Nephron (organoid): ENCODE measurements around the gene SLC7A4.

Source experiments
- H3K27ac Mint-ChIP-seq, 3 experiments: 2 replicates each; pipeline ENCODE4 v1.8.0; 2020; ENCODE audit warnings: mixed read lengths in 3 of 3, mild to moderate bottlenecking in 2 of 3, moderate library complexity in 1 of 3
- H3K27me3 Mint-ChIP-seq: 2 replicates; pipeline ENCODE4 v1.8.0; 2021; ENCODE audit warnings: low read depth, mild to moderate bottlenecking, moderate library complexity, mixed read lengths
- H3K36me3 Mint-ChIP-seq: 2 replicates; pipeline ENCODE4 v1.8.0; 2020; ENCODE audit warnings: low read depth, mixed read lengths
- H3K4me1 Mint-ChIP-seq: 2 replicates; pipeline ENCODE4 v1.8.0; 2020; ENCODE audit warnings: mixed read lengths
- H3K4me3 Mint-ChIP-seq, 3 experiments: 2 replicates each; pipeline ENCODE4 v1.8.0; 2020; ENCODE audit warnings: mild to moderate bottlenecking in 3 of 3, mixed read lengths in 3 of 3, moderate library complexity in 2 of 3
- H3K9me3 Mint-ChIP-seq: 2 replicates; pipeline ENCODE4 v1.8.0; 2020; ENCODE audit warnings: mixed read lengths
- TF ChIP-seq, protein P1 (sequence below), 3 experiments: fragments of 200-600 bp; sonication (generic); IDR thresholded peaks; one replicate each; pipeline ENCODE4 v1.5.0; 2021; ENCODE audit warnings: antibody characterized with exemption in 3 of 3; ENCODE audit not compliant: unreplicated experiment in 3 of 3

The SLC7A4 gene

DNA sequence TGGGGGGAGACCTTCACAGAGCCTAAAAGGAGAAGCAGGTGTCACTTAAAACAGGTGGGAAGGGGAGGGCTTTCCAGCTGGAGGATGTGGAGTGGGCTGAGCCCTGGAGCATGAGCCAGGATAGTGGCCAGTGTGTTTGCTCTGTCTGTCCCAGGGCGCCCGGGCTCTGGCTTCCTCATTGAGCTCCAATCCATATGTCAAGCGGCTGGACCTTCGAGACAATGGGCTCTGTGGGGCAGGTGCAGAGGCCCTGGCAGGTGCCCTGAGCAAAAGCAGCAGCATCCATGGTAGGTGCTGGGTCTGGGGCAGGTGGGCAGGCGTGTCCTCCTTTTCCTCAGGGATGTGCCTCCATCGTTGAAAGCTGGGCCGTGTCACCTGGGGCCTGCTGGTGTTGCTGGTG lies 15.4 kb upstream of the SLC7A4 start:
- H3K36me3 Mint-ChIP-seq: peaks cover 3% of the 10 kb centered on the region
- peaks cover 25% of the 10 kb centered on the region for H3K4me1 Mint-ChIP-seq
- TF ChIP-seq, protein P1, sequence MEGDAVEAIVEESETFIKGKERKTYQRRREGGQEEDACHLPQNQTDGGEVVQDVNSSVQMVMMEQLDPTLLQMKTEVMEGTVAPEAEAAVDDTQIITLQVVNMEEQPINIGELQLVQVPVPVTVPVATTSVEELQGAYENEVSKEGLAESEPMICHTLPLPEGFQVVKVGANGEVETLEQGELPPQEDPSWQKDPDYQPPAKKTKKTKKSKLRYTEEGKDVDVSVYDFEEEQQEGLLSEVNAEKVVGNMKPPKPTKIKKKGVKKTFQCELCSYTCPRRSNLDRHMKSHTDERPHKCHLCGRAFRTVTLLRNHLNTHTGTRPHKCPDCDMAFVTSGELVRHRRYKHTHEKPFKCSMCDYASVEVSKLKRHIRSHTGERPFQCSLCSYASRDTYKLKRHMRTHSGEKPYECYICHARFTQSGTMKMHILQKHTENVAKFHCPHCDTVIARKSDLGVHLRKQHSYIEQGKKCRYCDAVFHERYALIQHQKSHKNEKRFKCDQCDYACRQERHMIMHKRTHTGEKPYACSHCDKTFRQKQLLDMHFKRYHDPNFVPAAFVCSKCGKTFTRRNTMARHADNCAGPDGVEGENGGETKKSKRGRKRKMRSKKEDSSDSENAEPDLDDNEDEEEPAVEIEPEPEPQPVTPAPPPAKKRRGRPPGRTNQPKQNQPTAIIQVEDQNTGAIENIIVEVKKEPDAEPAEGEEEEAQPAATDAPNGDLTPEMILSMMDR (IDR thresholded peaks at IDR 0.05; ENCODE audit: unreplicated experiment in 3 of 3): no peak
- H3K4me3 Mint-ChIP-seq: no peak overlapping the region
- H3K27me3 Mint-ChIP-seq: peaks cover 11% of the 10 kb centered on the region
- H3K9me3 Mint-ChIP-seq: no peaks in the 10 kb centered on the region
- H3K27ac Mint-ChIP-seq: no peak overlapping the region

DNA sequence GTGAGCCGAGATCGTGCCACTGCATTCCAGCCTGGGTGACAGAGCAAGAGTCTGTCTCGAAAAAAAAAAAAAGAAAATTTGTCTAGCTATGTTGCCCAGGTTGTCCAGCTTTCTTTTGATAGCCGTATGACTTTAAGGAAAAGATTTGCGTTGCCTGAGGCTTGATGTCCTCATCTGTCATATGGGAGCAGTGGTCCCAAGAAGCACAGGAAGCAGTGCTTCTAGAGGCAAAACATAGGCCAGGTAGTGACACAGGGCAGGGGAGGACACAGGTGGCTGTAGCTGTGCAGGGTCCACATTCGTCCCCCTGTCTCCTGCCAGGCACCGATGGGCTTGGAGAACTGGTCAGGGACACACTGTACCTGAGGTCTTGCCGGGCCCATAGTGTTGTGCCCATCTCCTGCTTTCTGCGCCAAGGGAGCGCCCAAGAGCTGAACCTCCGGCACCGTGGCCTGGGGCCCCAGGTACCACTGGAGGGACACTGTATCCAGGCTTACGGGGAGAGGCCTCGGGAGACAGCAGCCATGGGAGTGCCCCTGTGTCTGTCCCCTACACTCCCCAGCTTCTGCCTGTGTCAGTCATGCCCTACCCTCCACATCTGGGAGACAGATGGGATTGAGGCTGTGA lies 14.8 kb upstream of the SLC7A4 start:
- Mint-ChIP-seq H3K4me1 (peaks cover 25% of the 10 kb centered on the region), H3K36me3 (peaks cover 3% of the 10 kb centered on the region), H3K4me3 (no peak overlapping the region), H3K9me3 (no peaks in the 10 kb centered on the region), H3K27me3 (peaks cover 15% of the 10 kb centered on the region), H3K27ac (no peak overlapping the region)
- TF ChIP-seq, protein P1 (IDR thresholded peaks at IDR 0.05; ENCODE audit: unreplicated experiment in 3 of 3): no peak

DNA sequence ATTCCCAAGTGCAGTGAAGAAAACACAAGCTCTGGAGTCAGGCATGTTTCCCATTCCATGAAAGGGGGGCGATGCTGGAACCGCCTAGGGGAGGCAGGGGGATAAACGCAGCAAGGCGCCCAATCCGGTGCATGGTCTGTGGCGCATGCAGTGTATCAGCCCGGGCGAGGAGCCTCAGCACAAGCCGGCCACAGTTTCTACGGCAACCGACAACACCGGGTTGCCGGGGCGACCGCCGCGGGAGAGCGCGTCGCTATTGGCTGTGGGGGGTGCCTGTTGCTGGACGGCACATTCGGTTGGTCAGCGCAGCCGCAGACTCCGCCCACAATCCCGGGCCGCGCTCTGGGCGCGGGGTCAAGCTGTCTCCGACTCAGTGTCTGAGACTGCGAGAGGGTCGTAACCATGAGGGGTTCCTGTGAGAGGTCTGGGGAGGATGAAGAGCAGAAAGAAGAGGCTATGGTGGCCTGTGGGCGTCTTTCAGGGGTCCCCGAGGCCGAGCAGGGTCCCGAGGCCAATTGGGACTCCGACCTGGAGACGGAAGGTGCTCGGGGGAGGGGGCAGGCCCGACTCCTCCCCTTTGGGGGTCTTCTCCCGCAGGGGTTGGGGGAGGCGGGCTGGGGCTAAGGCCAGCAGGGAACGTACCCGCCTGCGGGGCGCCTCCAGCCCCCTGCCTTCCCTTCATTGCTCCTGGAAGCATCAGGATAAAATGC lies 13.4 kb upstream of the SLC7A4 start, which contains the start of gene LRRC74B:
TSS of gene LRRC74B (plus strand) at position 362 of the 710 bp plus-strand sequence. CDS start at position 403, 41 bp downstream.
- TF ChIP-seq, protein P1 (IDR thresholded peaks at IDR 0.05; ENCODE audit: unreplicated experiment in 3 of 3): no peak
- Mint-ChIP-seq H3K27me3 (peaks cover 19% of the 10 kb centered on the region), H3K4me1 (peaks cover 25% of the 10 kb centered on the region), H3K36me3 (peaks cover 3% of the 10 kb centered on the region), H3K27ac (peak within 1 kb of the TSS; percentile 26 to 78 (median 73)), H3K9me3 (no peaks in the 10 kb centered on the region), H3K4me3 (peak within 1 kb of the TSS; percentile 88 to 93 (median 89))

DNA sequence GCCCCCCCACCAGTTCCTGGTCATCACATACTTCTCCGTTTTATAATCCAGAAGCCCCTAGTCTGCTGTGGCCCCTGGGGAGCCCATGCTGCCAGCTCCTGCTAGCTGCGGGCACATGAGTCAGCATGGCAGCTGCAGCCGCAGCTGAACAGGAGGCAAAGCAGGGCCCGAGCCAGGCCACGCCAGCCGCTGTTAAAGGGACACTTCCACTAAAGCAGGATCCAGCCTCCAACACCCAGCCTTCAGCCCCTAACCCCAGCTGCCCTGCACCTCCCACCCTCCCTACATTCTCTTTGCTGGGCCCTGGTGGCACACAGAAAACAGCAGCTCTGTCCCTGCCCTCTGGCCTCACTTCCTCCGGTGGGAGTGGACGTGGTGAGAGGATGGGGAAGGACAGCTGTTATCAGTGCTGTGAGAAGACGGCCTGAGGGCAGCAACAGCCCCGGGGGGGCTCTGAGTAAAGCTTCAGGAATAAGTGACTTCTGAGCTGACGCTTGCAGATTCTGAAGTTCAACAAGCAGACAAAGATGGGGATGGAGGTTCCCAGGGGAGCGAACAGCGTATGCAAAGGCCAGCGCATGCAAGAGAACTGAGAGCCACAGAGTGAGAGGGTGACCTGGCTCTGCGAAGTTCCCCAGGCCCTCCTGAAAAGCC lies 12.7 kb upstream of the SLC7A4 start:
- Mint-ChIP-seq H3K4me1 (peaks cover 25% of the 10 kb centered on the region), H3K9me3 (no peaks in the 10 kb centered on the region), H3K4me3 (peak overlapping the region; percentile 88 to 93 (median 89)), H3K27ac (peak overlapping the region; percentile 26 to 78 (median 73)), H3K36me3 (peaks cover 3% of the 10 kb centered on the region), H3K27me3 (peaks cover 16% of the 10 kb centered on the region)
- TF ChIP-seq, protein P1 (IDR thresholded peaks at IDR 0.05; ENCODE audit: unreplicated experiment in 3 of 3): no peak

DNA sequence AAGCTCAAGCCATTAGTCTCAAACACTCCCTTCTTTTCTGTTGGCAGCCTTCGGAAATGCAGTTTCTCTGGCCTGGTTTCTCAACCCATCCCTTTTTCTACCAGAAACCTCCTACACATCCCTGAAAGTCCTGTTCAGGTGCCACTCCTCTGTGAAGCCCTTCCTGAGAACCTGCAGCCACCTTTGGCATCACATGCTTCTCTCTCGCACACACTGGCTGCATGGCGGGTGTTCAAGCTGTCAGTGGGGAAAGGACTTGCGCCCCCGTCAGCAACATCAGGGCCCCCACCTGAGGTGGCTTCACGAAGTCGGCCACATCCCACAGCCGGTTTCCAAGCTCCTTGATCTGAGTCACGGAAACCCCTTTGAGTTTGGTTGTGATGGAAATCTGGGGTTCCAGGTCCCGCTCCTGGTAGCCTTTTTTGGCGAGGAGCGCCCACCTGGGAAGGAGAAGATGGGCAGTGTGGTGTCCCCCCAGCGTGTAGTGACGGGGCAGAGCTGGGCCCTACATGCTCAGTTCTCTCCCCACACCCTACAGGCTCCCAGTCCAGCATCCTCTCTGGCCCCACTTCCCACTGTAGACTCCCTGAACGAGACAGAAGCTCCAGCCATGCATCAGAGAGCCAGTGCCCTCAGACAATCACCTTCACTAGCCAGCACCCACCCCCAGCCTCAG lies 11.6 kb upstream of the SLC7A4 start:
- Mint-ChIP-seq H3K4me1 (peaks cover 25% of the 10 kb centered on the region), H3K27me3 (peaks cover 16% of the 10 kb centered on the region), H3K4me3 (peak overlapping the region in 2 of 3 experiments; percentile 88 to 89), H3K9me3 (no peaks in the 10 kb centered on the region), H3K36me3 (peaks cover 3% of the 10 kb centered on the region), H3K27ac (peak overlapping the region in 1 of 3 experiments; percentile 32)
- TF ChIP-seq, protein P1 (IDR thresholded peaks at IDR 0.05; ENCODE audit: unreplicated experiment in 3 of 3): no peak
